Activated CD4-positive, alpha-beta T cell treated with anti-CD3 and anti-CD28 coated beads, Interleukin-2, amount 10 ng/mL, durations not matched to agents 24 days and 14 days (primary cell): Measurements from ENCODE around the gene SYDE1. TPM values are rescaled to one million over a fixed set of nuclear protein-coding genes. Genes with fewer than 3 reads are reported as not detected.
"Not testable (repeated sequence)": the region's sequence is repeated elsewhere in the genome, so short reads cannot be mapped to it uniquely, and the experiment has no call there.

ENCODE experiments used
- DNase-seq: peaks from one replicate; pipeline ENCODE4 v3.0.0; 2022
- H3K27ac Mint-ChIP-seq: one replicate; pipeline ENCODE4 v1.8.0; 2022; ENCODE audit warnings: mild to moderate bottlenecking, mixed read lengths
- H3K27me3 Mint-ChIP-seq: one replicate; pipeline ENCODE4 v1.8.0; 2022; ENCODE audit warnings: mixed read lengths
- H3K36me3 Mint-ChIP-seq: one replicate; pipeline ENCODE4 v1.8.0; 2022; ENCODE audit warnings: low read depth, mild to moderate bottlenecking, mixed read lengths
- H3K4me1 Mint-ChIP-seq: one replicate; pipeline ENCODE4 v1.8.0; 2021; ENCODE audit warnings: mixed read lengths
- H3K4me3 Mint-ChIP-seq: one replicate; pipeline ENCODE4 v1.8.0; 2022; ENCODE audit warnings: mild to moderate bottlenecking, moderate library complexity, mixed read lengths
- H3K9me3 Mint-ChIP-seq: one replicate; pipeline ENCODE4 v1.8.0; 2021; ENCODE audit warnings: mixed read lengths
- intact Hi-C: fragments of 100-400 bp; cut with micrococcal nuclease; formaldehyde crosslinking; loops from one replicate; pipeline ENCODE4 v1.15.1; 2023
- total RNA-seq: library from RNA; stranded (reverse); gene quantifications from 2 replicates; pipeline ENCODE4 v1.2.3, GENCODE V29; 2022

Gene SYDE1
- total RNA-seq, 1 donor from 2014 or later: 1.1 TPM

DNA sequence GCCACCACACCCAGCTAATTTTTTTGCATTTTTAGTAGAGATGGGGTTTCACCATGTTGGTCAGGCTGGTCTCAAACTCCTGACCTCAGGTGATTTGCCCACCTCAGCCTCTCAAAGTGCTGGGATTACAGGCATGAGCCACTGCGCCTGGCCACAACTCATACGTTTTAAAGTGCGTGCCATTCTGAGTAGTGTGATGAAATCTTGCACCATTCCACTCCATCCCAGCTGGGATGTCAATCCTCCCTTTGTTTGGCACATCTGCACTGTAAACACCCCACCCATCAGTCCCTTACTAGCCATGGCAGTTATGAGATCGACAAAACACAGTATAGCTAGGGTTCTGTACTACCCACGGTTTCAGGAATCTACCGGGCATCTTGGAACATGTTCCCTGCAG is 9.2 kb upstream of the SYDE1 start:
- H3K4me1 Mint-ChIP-seq, intact Hi-C loops, H3K27ac Mint-ChIP-seq, H3K9me3 Mint-ChIP-seq, H3K27me3 Mint-ChIP-seq, H3K4me3 Mint-ChIP-seq, H3K36me3 Mint-ChIP-seq, DNase-seq: not testable (repeated sequence)

DNA sequence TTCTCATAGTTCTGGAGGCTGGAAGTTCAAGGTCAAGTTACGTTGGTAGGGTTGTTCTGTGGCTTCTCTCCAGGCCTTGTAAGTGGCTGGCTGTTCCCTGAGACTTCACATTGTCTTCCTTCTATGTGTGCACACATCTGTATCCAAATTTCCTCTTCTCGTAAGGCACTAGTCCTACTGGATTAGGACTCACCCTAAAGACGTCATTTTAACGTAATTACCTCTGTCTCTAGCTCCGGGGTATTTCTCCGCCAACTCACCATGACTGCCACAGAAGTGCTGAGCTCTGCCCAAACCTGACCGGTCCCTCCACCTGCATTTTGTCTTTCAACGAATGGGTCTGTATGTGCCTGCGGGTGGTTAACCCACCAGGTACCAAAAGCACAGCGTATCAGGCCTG is 8.7 kb upstream of the SYDE1 start:
- Mint-ChIP-seq H3K9me3 (peaks cover 5% of the 10 kb centered on the region), H3K4me3 (no peak overlapping the region), H3K27ac (no peak overlapping the region), H3K4me1 (no peaks in the 10 kb centered on the region), H3K36me3 (peaks cover under 1% of the 10 kb centered on the region), H3K27me3 (peaks cover 3% of the 10 kb centered on the region)
- DNase-seq: no peak
- intact Hi-C loops: no loop called here

DNA sequence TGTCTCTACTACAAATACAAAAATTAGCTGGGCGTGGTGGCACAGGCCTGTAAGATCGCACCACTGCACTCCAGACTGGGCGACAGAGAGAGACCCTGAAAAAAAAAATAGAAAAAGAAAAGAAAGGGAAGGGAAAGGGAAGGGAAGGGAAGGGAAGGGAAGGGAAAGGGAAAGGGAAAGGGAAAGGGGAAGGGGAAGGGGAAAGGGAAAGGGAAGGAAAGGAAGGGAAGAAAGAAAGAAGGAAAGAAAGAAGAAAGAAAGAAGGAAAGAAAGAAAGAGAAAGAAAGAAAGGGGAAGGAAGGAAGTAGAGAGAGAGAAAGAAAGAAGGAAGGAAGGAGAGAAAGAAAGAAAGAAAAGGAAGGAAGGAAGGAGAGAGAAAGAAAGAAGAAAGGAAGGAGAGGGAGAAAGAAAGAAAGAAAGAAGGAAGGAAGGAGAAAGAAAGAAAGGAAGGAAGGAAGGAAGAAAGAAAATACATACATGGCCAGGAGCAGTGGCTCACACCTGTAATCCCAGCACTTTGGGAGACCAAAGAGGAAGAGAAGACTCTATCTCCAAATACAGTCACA is 8.1 kb upstream of the SYDE1 start:
- DNase-seq: no peak
- H3K27me3 Mint-ChIP-seq: peaks cover 4% of the 10 kb centered on the region
- peaks cover 8% of the 10 kb centered on the region for H3K9me3 Mint-ChIP-seq
- H3K36me3 Mint-ChIP-seq: peaks cover 2% of the 10 kb centered on the region
- no peak overlapping the region for H3K27ac Mint-ChIP-seq
- intact Hi-C loops: no loop called here
- no peaks in the 10 kb centered on the region for H3K4me1 Mint-ChIP-seq
- H3K4me3 Mint-ChIP-seq: no peak overlapping the region

DNA sequence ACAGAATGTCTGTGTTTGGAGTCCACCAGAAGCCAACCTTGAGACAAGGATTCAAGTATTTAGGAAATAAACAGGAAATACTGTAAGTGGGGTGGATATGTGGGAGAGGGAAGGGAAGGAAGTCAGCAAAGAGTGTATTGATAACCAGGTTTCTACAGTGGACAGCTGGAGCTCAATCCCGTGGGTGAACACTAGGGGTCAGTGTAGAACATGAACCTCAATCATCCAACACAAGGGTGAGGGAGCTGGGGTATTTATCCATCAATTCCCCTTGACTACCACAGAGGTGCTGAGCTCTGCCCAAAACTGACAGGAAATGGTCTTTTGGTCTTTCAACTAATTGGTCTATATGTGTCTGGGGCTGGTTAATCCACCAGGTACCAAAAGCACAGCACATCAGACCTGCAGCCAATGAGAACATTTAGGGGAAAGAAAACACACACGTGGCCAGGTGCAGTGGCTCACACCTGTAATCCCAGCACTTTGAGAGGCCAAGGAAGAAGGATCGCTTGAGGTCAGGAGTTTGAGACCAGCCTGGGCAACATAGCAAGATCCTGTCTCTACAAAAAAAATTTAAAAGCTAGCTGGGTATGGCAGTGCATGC is 5.6 kb upstream of the SYDE1 start:
- DNase-seq: peak; percentile 87
- H3K36me3 Mint-ChIP-seq: peaks cover 2% of the 10 kb centered on the region
- no peak overlapping the region for H3K4me3 Mint-ChIP-seq
- H3K27ac Mint-ChIP-seq: no peak overlapping the region
- H3K27me3 Mint-ChIP-seq: peaks cover 14% of the 10 kb centered on the region
- peaks cover 4% of the 10 kb centered on the region for H3K4me1 Mint-ChIP-seq
- peaks cover 24% of the 10 kb centered on the region for H3K9me3 Mint-ChIP-seq
- intact Hi-C loops: loop anchor here (2.0 kb wide), 1 partner anchor 49 kb away; no protein-coding TSS in a partner anchor

DNA sequence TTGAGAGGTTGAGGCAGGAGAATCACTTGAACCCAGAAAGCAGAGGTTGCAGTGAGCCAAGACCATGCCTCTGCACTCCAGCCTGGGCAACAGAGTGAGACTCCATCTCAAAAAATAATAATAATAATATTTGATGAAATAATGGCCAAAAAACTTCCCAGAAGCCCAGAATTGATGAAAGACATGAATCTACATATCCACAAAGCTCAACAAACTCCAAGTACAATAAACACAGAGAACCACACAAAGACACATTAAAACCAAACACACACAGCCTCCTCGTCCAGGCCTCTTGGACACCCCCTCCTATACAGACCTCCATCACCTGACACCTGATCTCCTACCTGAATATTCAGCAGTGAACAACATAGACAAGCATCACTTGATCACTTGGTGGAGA is 3.2 kb upstream of the SYDE1 start:
- Mint-ChIP-seq H3K36me3 (peaks cover 2% of the 10 kb centered on the region), H3K27me3 (peaks cover 24% of the 10 kb centered on the region), H3K4me3 (no peak overlapping the region), H3K27ac (no peak overlapping the region), H3K4me1 (peaks cover 12% of the 10 kb centered on the region), H3K9me3 (peaks cover 24% of the 10 kb centered on the region)
- no peak for DNase-seq
- intact Hi-C loops: no loop called here

DNA sequence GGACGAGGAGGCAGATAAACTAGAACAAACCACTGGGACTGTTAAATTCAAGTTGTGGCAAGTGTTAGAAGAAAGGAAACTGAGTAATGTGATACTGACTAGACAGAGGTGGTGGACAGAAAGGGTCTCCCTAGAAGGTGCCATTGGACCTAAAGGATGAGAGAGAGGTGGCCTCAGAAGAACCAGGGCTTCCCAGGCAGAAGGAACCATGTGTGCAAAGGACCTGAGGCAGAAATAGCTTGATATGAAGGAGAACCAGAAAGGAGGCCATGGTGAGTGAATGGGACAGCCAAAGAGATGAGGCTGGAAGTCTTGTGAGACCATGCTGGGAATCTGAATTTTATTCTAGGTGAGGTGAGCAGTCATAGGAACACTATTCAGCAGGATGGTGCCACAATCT is 2.8 kb upstream of the SYDE1 start:
- Mint-ChIP-seq H3K9me3 (peaks cover 24% of the 10 kb centered on the region), H3K27me3 (peaks cover 24% of the 10 kb centered on the region), H3K4me3 (no peak overlapping the region), H3K4me1 (peaks cover 12% of the 10 kb centered on the region), H3K36me3 (peaks cover 2% of the 10 kb centered on the region), H3K27ac (no peak overlapping the region)
- DNase-seq: no peak
- intact Hi-C loops: no loop called here

DNA sequence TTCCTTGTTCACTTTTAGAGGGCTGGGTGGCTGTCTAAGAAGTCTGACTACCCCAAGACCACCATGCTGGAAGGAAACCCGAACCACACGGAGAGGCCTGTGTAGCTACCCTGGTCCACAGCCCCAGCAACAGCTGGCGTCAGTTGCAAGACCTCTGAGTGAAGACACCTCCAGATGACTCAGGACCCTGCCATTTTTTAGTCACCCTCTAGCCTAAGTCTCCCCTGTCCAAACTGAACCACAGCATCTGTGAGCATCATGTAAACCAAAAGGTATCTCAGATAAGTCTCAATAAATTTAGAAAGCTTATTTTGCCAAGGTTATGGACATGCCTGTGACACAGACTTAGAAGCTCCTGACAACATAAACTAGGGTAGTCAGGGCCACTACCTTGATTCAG is 2.2 kb upstream of the SYDE1 start:
- intact Hi-C loops: no loop called here
- H3K9me3 Mint-ChIP-seq: peaks cover 24% of the 10 kb centered on the region
- DNase-seq: no peak
- H3K36me3 Mint-ChIP-seq: peaks cover 2% of the 10 kb centered on the region
- H3K27ac Mint-ChIP-seq: no peak overlapping the region
- no peak overlapping the region for H3K4me3 Mint-ChIP-seq
- H3K4me1 Mint-ChIP-seq: peaks cover 12% of the 10 kb centered on the region
- H3K27me3 Mint-ChIP-seq: peaks cover 24% of the 10 kb centered on the region

DNA sequence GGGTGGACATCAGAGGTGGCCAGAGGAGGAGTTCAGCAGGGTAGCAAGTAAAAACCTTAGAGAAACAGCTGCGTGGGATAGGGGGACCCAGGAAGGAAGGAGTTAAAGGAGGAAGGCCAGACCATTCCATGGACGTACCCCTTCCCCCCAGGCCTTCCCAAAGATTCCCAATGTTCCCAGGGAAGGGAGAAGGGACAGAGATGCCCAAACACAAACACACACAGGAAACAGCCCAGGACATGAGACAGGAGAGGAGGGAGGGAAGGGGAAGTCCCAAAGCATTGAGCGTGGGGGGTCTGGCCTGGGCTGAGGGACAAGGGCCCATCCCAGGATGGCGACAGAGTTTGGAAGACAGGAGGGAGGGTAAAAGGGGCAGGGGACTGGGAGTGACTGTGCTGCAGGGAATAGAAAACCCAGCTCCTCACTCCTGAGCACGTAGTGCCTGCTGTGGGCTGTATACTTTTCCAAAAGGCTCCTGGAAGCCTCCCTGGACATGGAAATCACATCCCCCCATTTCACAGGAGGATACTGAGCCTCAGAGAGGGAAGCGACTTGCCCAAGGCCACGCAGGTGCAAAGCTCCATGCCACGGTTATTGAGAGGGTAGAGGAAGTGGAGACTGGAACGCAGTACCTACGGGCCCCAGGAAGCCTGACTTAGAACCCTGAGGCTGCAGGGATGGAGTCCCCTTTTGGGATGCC is 1.1 kb downstream of the SYDE1 start:
- no peak for DNase-seq
- peaks cover 2% of the 10 kb centered on the region for H3K36me3 Mint-ChIP-seq
- intact Hi-C loops: no loop called here

DNA sequence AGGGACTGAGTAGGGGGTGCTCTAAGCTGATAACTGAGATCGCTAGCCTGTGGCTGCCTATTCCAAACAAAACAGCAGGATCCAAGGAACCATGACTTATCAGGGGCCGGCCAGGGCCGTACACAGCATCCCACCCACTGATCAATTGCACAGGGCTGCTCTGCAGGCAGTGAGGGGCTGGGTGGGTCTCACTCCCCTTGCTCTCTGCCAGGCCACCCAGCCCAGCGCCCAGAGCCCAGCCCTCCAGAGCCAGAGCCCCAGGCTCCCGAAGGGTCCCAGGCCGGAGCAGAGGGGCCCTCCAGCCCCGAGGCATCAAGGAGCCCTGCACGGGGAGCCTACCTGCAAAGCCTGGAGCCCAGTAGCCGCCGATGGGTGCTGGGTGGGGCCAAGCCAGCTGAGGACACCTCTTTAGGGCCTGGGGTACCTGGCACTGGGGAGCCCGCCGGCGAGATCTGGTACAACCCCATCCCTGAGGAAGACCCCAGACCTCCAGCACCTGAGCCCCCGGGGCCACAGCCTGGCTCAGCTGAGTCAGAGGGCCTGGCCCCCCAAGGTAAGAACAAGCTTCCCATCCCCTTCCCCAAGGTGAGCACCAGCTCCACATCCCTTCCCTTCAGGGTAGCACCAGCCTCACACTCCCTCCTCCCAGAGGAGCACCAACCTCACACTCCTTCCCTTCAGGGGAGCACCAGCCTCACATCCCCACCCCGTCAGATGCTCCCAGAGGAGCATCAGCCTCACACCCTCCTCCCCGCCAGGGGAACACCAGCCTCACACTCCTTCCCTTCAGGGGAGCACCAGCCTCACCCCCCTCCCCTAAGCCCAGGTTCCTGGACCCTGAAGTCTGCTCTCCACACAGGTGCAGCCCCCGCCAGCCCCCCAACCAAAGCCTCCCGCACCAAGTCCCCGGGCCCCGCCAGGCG is 1.9 kb downstream of the SYDE1 start:
- peaks cover 12% of the 10 kb centered on the region for H3K4me1 Mint-ChIP-seq
- H3K4me3 Mint-ChIP-seq: no peak overlapping the region

More for the DNA sequence above, 1.1 kb downstream of the SYDE1 start:
- H3K4me3 Mint-ChIP-seq: peak overlapping the region; percentile 46
- H3K9me3 Mint-ChIP-seq: peaks cover 20% of the 10 kb centered on the region
- peaks cover 24% of the 10 kb centered on the region for H3K27me3 Mint-ChIP-seq
- H3K4me1 Mint-ChIP-seq: peaks cover 12% of the 10 kb centered on the region
- H3K27ac Mint-ChIP-seq: peak overlapping the region; percentile 4

DNA sequence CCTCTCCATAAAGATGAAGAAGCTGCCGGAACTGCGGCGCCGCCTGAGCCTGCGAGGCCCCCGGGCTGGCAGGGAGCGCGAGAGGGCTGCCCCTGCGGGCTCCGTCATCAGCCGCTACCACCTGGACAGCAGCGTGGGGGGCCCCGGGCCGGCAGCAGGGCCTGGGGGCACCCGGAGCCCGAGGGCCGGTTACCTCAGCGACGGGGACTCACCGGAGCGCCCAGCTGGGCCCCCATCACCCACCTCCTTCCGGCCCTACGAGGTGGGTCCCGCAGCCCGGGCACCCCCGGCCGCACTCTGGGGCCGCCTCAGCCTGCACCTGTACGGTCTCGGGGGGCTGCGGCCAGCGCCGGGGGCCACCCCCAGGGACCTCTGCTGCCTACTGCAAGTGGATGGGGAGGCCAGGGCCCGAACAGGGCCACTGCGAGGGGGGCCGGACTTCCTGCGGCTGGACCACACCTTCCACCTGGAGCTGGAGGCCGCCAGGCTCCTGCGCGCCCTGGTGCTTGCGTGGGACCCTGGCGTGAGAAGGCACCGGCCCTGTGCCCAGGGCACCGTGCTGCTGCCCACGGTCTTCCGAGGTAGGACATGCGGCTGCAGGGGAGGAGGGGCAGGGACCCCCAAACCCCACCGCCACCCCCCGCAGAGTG is 2.7 kb downstream of the SYDE1 start:
- Mint-ChIP-seq H3K4me1 (peaks cover 12% of the 10 kb centered on the region), H3K9me3 (peaks cover 9% of the 10 kb centered on the region), H3K4me3 (no peak overlapping the region), H3K27ac (no peak overlapping the region), H3K27me3 (peaks cover 22% of the 10 kb centered on the region), H3K36me3 (no peaks in the 10 kb centered on the region)
- DNase-seq: no peak
- intact Hi-C loops: loop anchor here (2.0 kb wide), 1 partner anchor 15 kb away; a partner anchor contains a TSS

More for the DNA sequence above, 1.9 kb downstream of the SYDE1 start:
- Mint-ChIP-seq H3K27ac (no peak overlapping the region), H3K9me3 (peaks cover 15% of the 10 kb centered on the region), H3K27me3 (peaks cover 22% of the 10 kb centered on the region), H3K36me3 (no peaks in the 10 kb centered on the region)
- intact Hi-C loops: no loop called here
- no peak for DNase-seq

DNA sequence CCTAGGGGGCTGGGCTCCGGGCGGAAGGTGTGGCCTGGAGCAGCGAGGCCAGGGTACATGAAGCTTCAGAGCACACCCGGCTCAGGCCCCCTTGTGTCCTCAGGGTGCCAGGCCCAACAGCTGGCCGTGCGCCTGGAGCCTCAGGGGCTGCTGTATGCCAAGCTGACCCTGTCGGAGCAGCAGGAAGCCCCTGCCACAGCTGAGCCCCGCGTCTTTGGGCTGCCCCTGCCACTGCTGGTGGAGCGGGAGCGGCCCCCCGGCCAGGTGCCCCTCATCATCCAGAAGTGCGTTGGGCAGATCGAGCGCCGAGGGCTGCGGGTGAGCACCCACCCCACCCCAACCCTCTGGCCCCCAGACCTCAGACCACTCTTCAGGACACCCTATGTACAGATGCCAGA is 3.2 kb downstream of the SYDE1 start:
- H3K4me1 Mint-ChIP-seq: peaks cover 12% of the 10 kb centered on the region
- intact Hi-C loops: loop anchor here (2.0 kb wide), 1 partner anchor 14 kb away; a partner anchor contains a TSS

DNA sequence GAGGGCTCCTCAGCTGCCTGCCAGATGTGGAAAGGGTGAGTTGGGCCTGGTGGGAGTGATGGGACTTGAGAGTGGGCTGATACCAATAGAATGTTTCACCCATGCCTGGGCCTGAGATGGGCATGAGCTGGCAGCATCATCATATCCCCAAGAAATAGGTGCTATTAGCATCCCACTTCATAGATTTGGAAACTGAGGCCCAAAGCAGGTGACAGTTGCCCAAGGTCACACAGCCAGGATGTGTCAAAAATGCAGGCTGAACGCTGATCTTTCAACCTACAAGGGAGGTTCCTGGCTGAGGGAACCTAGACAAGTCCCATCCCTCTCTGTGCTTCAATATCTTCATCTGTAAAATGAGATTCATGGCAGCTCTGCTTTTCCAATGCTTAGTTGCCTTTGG is 4.6 kb downstream of the SYDE1 start:
- peaks cover 6% of the 10 kb centered on the region for H3K4me1 Mint-ChIP-seq
- H3K9me3 Mint-ChIP-seq: no peaks in the 10 kb centered on the region
- H3K27me3 Mint-ChIP-seq: peaks cover 10% of the 10 kb centered on the region
- H3K36me3 Mint-ChIP-seq: peaks cover 5% of the 10 kb centered on the region
- no peak overlapping the region for H3K27ac Mint-ChIP-seq
- DNase-seq: no peak
- no peak overlapping the region for H3K4me3 Mint-ChIP-seq
- intact Hi-C loops: loop anchor here (2.0 kb wide), 1 partner anchor 13 kb away; a partner anchor contains a TSS

More for the DNA sequence above, 3.2 kb downstream of the SYDE1 start:
- H3K9me3 Mint-ChIP-seq: peaks cover 5% of the 10 kb centered on the region
- no peak for DNase-seq
- no peaks in the 10 kb centered on the region for H3K36me3 Mint-ChIP-seq
- no peak overlapping the region for H3K27ac Mint-ChIP-seq
- peaks cover 21% of the 10 kb centered on the region for H3K27me3 Mint-ChIP-seq
- H3K4me3 Mint-ChIP-seq: no peak overlapping the region

DNA sequence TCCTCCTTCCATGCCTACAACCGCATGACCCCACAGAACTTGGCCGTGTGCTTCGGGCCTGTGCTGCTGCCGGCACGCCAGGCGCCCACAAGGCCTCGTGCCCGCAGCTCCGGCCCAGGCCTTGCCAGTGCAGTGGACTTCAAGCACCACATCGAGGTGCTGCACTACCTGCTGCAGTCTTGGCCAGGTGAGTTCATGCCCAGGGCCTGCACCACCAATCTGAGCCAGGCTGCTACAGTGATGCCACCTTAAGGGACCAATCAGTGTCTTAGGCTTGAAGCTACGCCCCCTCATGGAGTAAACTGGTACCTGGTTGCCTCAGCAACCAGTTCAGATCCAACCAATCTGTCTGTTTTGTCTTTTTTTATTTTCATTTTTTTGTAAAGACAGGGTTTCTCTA is 5.2 kb downstream of the SYDE1 start:
- Mint-ChIP-seq H3K9me3 (no peaks in the 10 kb centered on the region), H3K4me3 (no peak overlapping the region), H3K36me3 (peaks cover 10% of the 10 kb centered on the region), H3K4me1 (peaks cover 6% of the 10 kb centered on the region), H3K27ac (peak overlapping the region; percentile 26), H3K27me3 (peaks cover 8% of the 10 kb centered on the region)
- no peak for DNase-seq
- intact Hi-C loops: no loop called here
